ENCODE measurements around the gene TKT. TPM values are rescaled to one million over a fixed set of nuclear protein-coding genes. Genes with fewer than 3 reads are reported as not detected.

TKT gene
- total RNA-seq, 1 experiment from 2014 or later = 650 TPM

GRCh38 chr3:53232641-53233377, 23.0 kb downstream of the TKT start:
- H3K79me2 ChIP-seq (ENCODE audit: insufficient read depth, low read length) = no peaks in the 10 kb centered on the region
- peaks cover 4 to 7% of the 10 kb centered on the region in 2 experiments; a peak in 3 of 4 replicates for H3K4me1 Mint-ChIP-seq
- no peak for DNase-seq
- no peak for TF ChIP-seq CTCF (conservative IDR thresholded peaks at IDR 0.05)
- no peak overlapping the region for H3K18ac ChIP-seq (ENCODE audit: insufficient read length, low read depth, low read length)
- H4K5ac ChIP-seq (ENCODE audit: insufficient read length, low read depth, low read length) = no peak overlapping the region
- H2BK120ac ChIP-seq (ENCODE audit: low read depth, low read length, poor library complexity, severe bottlenecking) = no peak overlapping the region
- no peak overlapping the region for H3T11ph ChIP-seq (ENCODE audit: low read length)
- H3K23ac ChIP-seq (ENCODE audit: insufficient read length, low read depth, low read length) = no peak overlapping the region
- no peak overlapping the region for H2AFZ ChIP-seq (ENCODE audit: low read length)
- WGBS (ENCODE audit: extremely low coverage, insufficient read length, low lambda C conversion rate) = no CpG with 5 or more reads among the region's 18 CpGs
- no peak overlapping the region for H3K4ac ChIP-seq (ENCODE audit: low read depth, low read length)
- H3K9ac ChIP-seq (ENCODE audit: extremely low read depth, insufficient read length, low read length) = no peak overlapping the region
- no peak overlapping the region for H3K14ac ChIP-seq (ENCODE audit: insufficient read depth, low read length)
- H3K23me2 ChIP-seq (ENCODE audit: insufficient read length, low read depth, low read length, poor library complexity, severe bottlenecking) = no peaks in the 10 kb centered on the region
- no peak overlapping the region for H4K8ac ChIP-seq (replicated peaks; ENCODE audit: insufficient read length, low read depth, low read length)
- H2BK20ac ChIP-seq (ENCODE audit: low read depth, low read length, poor library complexity, severe bottlenecking) = no peak overlapping the region
- H3K4me2 ChIP-seq (ENCODE audit: insufficient read depth, insufficient read length, low read length) = no peak overlapping the region
- H3K79me1 ChIP-seq (ENCODE audit: insufficient read depth, low read depth, low read length, poor library complexity, severe bottlenecking) = no peaks in the 10 kb centered on the region
- no peaks in the 10 kb centered on the region for H3K27me3 ChIP-seq (ENCODE audit: insufficient read depth, low read length)
- peaks cover 74 to 95% (median 87%) of the 10 kb centered on the region in 3 experiments for H3K36me3 Mint-ChIP-seq (ENCODE audit: insufficient read depth in 1 of 3, low read depth in 3 of 3)
- H3K4me1 ChIP-seq (ENCODE audit: insufficient read depth, low read length) = no peaks in the 10 kb centered on the region
- no peak overlapping the region for H4K91ac ChIP-seq (ENCODE audit: insufficient read length, low read depth, low read length)
- no peak overlapping the region for H2BK5ac ChIP-seq (ENCODE audit: insufficient read length, low read length)
- H2AK5ac ChIP-seq (ENCODE audit: insufficient read length, low read length) = no peak overlapping the region
- no peak overlapping the region for H3K56ac ChIP-seq (ENCODE audit: insufficient read length, low read depth, low read length)
- H2BK15ac ChIP-seq (ENCODE audit: low read depth, low read length) = no peak overlapping the region
- no peak overlapping the region for H3K4me3 Mint-ChIP-seq
- H4K20me1 ChIP-seq (ENCODE audit: control insufficient read depth, insufficient read depth, insufficient read length) = peaks cover 2% of the 10 kb centered on the region
- no peak overlapping the region for H2BK12ac ChIP-seq (ENCODE audit: insufficient read length, low read depth, low read length)
- no peaks in the 10 kb centered on the region for H3K27me3 Mint-ChIP-seq (ENCODE audit: low read depth)
- peak overlapping the region in 2 of 3 experiments; percentile 44 to 87; a peak in 3 of 7 replicates for H3K27ac Mint-ChIP-seq
- no peak overlapping the region for H3K27ac ChIP-seq (ENCODE audit: insufficient read length, low read depth, low read length)
- no peaks in the 10 kb centered on the region for H3K9me3 ChIP-seq (ENCODE audit: control insufficient read depth, low read depth, low read length)
- H3K9me3 Mint-ChIP-seq = no peaks in the 10 kb centered on the region
